Large intestine (tissue), 3 donors: ENCODE results near the gene PLPP7. TPM values are rescaled to one million over a fixed set of nuclear protein-coding genes. Genes with fewer than 3 reads are reported as not detected.
"Not testable (repeated sequence)": the region's sequence is repeated elsewhere in the genome, so short reads cannot be mapped to it uniquely, and the experiment has no call there.

ENCODE experiments used
- DNase-seq, 2 donors: peaks; one replicate each; pipeline versions ENCODE4 v3.0.0 to v3.0.0-alpha.2; 2013
- H3K27ac ChIP-seq: one replicate; pipeline ENCODE4 v1.5.1; 2013; ENCODE audit warnings: low read length
- H3K27me3 ChIP-seq: 2 replicates; pipeline ENCODE4 v1.6.1; 2013; ENCODE audit warnings: low read length; ENCODE audit not compliant: control insufficient read depth, insufficient read depth
- H3K36me3 ChIP-seq: 2 replicates; pipeline ENCODE4 v1.6.1; 2013; ENCODE audit warnings: low read length; ENCODE audit not compliant: control insufficient read depth, insufficient read depth
- H3K4me1 ChIP-seq: one replicate; pipeline ENCODE4 v1.6.1; 2013; ENCODE audit warnings: low read length; ENCODE audit not compliant: control insufficient read depth, insufficient read depth
- H3K4me3 ChIP-seq: one replicate; pipeline ENCODE4 v1.5.1; 2013; ENCODE audit warnings: low read length
- H3K9me3 ChIP-seq: one replicate; pipeline ENCODE4 v1.6.1; 2013; ENCODE audit warnings: mild to moderate bottlenecking, low read depth, low read length, moderate library complexity; ENCODE audit not compliant: control insufficient read depth
- WGBS: methylation state at CpG from one replicate; pipeline ENCODE4 v1.1.5; 2013; ENCODE audit warnings: low lambda C conversion rate; ENCODE audit not compliant: insufficient coverage; 5-methylcytosine and 5-hydroxymethylcytosine counted together
- polyA plus RNA-seq: library from polyadenylated mRNA; unstranded; fragments of 120-200 nt; gene quantifications from one replicate; pipeline ENCODE4 v1.2.1, GENCODE V29; 2013

Gene PLPP7
- polyA plus RNA-seq, 1 donor, result 1.1 TPM

DNA sequence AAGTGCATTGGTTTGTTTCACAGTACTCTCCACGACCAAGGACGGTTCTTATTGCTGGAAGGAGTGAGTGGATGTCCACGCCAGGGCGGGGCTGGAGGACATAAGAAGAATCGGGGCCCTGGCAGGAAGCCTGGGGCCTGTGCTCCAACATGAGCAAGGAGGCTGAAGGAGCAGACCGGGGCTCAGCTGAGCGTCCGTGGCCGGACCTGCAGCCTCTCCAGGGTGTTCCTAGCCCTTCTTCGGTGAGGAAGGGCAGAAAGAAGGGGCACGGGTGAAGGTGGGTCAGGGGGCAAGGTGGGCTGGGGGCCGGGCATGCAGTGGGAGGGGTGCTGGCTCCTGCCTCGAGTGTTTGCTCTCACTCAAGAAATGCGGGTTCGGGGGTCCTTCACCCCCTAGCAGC is 31.3 kb upstream of the PLPP7 start:
- H3K4me1 ChIP-seq, result no peaks in the 10 kb centered on the region
- H3K36me3 ChIP-seq, result no peaks in the 10 kb centered on the region
- H3K4me3 ChIP-seq, result no peak overlapping the region
- no peak for DNase-seq
- no peaks in the 10 kb centered on the region for H3K27me3 ChIP-seq
- no CpG with 5 or more reads among the region's 15 CpGs for WGBS
- H3K9me3 ChIP-seq, result no peaks in the 10 kb centered on the region
- H3K27ac ChIP-seq, result no peak overlapping the region

DNA sequence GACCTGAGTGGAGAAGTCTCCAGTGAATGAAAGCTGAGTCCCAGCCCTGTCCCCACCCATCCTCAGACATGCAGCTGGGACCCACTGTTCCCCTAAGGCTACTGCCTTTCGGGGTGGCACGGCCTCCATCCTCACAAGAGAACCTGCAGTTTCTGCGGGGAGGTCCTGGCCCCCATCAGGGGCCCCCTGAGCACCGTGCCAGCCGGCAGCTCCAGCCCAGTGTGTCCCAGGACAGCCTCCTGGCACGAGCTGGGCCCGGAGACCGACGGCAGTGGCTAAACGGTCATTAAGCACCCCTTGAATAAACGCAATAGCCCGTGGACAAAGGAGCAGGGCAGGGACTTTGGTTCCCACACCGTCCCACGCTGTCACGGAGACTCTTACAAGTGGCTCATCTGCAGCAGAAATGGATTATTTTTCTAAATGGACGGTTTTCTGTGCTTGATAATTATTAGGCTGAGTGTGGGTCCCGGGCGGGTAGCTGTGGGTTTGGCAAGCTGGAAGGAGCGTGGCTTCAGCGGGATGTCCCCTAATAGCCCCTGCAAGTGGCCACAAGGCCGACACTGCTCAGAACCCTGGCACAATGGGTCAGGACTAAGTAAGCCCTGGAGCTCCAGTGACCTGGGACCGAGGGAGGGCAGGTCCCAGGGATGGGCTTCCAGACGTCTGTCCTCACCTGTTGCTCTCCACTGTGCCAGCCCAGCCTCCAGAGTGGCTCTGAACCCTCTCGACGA is 30.7 kb upstream of the PLPP7 start:
- no peak for DNase-seq
- H3K27ac ChIP-seq, result no peak overlapping the region
- no CpG with 5 or more reads among the region's 25 CpGs for WGBS
- H3K36me3 ChIP-seq, result no peaks in the 10 kb centered on the region
- no peaks in the 10 kb centered on the region for H3K4me1 ChIP-seq
- H3K4me3 ChIP-seq, result no peak overlapping the region
- H3K27me3 ChIP-seq, result no peaks in the 10 kb centered on the region
- no peaks in the 10 kb centered on the region for H3K9me3 ChIP-seq

DNA sequence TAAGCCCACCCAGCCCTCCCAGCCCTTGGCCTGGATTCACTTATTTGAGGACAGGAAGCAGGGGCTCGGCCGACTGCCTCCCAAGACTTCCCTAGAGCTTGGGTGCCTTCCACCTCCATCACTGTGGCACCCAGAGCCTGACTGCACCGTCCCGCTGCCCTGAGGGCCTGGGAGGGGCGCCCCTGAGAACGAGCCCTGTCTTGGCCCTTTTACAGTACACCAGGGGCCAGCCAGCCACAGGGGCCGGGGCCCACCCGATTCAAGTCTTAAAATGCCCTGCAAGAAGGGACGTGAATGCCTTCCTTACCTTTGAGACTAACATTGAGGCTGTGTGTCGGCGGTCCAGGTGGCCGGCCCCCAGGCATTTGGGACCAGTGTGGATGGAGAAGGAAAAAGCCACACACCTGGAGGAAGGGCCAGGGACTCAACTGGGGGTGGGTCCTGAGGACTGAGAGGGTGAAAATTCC is 30.1 kb upstream of the PLPP7 start:
- Histone ChIP-seq H3K9me3 (no peaks in the 10 kb centered on the region), H3K27ac (no peak overlapping the region), H3K4me1 (no peaks in the 10 kb centered on the region), H3K27me3 (no peaks in the 10 kb centered on the region), H3K36me3 (no peaks in the 10 kb centered on the region), H3K4me3 (no peak overlapping the region)
- WGBS, result no CpG with 5 or more reads among the region's 12 CpGs
- DNase-seq, result no peak

DNA sequence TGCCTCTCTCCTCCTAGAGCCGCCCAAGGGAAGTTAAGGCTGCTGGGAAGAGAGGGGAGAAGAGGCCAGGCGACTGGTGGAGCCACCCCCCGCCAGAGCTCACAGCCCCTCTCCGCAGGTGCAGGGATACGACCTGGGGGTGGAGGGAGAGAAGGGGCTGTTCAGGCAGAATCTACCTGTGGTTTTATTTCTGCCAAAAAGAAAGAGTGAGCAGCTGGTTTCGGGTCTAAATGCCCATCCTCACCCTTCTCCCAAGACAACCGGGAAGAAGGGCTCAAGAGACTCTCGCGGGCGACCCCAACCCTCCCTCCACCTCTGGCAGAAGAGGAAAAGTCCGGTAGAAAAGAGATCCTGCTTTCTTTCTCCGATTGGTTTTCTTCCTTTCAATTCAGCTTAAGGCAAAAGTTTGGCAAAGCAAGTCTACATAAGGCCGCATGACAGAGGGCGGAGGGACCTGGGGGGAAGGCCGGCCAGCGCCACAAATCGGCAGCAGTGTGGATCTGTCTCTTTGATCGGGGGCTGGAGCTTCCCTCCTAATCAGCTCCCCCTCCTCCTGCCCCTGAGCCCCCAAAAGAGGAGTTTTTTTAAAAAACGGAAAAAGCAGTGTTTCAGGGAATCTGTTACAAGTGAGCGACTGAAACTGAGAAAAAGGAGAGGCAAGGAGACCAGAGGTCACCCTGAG is 29.5 kb upstream of the PLPP7 start:
- Histone ChIP-seq H3K27me3 (no peaks in the 10 kb centered on the region), H3K36me3 (no peaks in the 10 kb centered on the region), H3K9me3 (no peaks in the 10 kb centered on the region), H3K4me3 (no peak overlapping the region), H3K4me1 (no peaks in the 10 kb centered on the region), H3K27ac (no peak overlapping the region)
- no CpG with 5 or more reads among the region's 20 CpGs for WGBS
- no peak for DNase-seq

DNA sequence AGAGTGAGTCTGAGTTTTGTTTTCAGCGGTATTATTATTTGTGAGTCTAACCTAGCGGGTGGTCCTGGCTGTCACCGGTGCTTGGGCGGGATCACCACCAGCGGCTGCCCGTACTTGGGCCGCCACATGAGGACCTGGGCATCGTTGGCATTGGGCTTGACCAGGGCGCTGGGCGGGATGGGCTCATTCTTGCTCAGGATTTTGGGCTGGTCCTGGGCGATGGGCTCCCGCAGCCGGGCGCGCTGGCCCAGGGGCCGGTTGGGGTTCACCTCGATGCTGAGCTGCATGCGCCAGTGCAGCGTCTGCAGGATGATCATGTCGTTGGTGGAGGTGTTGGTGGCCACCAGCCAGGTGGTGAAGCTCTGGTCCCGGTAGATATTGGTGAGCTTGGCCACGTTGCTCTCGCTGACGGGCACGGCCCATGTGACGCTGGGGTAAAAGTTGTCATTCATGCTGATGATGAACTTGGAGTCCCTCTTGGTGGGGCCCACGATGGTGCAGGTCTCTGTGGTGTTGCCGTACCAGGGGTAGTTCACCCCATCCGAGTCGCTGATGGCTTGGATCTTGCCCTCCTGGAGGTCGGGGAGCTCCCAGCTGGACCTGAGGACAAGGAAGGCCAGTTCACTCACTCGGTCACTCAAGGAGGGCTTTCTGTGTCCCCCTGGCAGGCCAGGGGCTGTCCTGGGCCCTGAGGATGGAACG is 28.6 kb upstream of the PLPP7 start:
- H3K4me1 ChIP-seq, result no peaks in the 10 kb centered on the region
- H3K4me3 ChIP-seq, result no peak overlapping the region
- no peak for DNase-seq
- no peaks in the 10 kb centered on the region for H3K27me3 ChIP-seq
- no CpG with 5 or more reads among the region's 33 CpGs for WGBS
- H3K27ac ChIP-seq, result no peak overlapping the region
- H3K36me3 ChIP-seq, result no peaks in the 10 kb centered on the region
- no peaks in the 10 kb centered on the region for H3K9me3 ChIP-seq

DNA sequence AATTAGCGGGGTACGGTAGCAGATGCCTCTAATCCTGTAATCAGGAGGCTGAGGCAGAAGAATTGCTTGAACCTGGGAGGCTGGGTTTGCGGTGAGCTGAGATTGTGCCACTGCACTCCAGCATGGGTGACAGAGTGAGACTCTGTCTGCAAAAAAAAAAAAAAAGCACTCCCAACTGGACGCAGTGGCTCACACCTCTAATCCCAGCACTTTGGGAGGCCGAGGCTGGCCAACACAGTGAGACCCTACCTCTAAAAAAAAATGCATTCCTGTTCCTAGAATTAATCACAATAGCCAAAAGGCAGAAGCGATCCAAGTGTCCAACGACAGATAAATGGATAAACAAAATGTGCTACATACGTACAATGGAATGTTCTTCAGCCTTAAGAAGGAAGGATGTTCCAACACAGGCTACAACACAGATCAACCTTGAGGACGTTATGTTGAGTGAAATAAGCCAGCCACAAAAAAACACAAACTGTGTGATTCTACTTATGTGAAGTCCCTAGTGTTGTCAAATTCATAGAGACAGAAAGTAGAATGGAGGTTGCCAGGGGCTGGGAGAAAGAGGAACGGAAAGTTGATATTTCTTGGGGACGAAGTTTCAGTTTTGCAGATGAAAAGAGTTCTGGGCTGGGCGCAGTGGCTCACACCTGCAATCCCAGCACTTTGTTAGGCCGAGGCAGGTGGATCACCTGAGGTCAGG is 27.0 kb upstream of the PLPP7 start:
- no peak overlapping the region for H3K27ac ChIP-seq
- DNase-seq, result no peak
- H3K4me1 ChIP-seq, result no peaks in the 10 kb centered on the region

DNA sequence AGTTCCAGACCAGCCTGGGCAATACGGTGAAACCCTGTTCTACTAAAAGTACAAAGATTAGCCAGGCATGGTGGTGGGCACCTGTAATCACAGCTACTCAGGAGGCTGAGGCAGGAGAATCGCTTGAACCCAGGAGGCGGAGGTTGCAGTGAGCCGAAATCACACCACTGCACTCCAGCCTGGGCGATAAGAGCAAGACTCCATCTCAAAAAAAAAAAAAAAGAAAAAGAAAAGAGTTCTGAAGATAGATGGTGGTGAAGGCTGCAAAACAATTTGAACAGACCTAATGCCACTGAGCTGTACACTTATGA is 26.5 kb upstream of the PLPP7 start:
- not testable (repeated sequence) for H3K4me1 ChIP-seq, H3K9me3 ChIP-seq, DNase-seq, H3K36me3 ChIP-seq, H3K4me3 ChIP-seq, H3K27me3 ChIP-seq, H3K27ac ChIP-seq
- WGBS, result no CpG with 5 or more reads among the region's 5 CpGs

More for the DNA sequence above, 27.0 kb upstream of the PLPP7 start:
- WGBS, result 83% methylated on average over 2 of the region's 13 CpGs
- Histone ChIP-seq H3K9me3 (no peaks in the 10 kb centered on the region), H3K36me3 (no peaks in the 10 kb centered on the region), H3K27me3 (no peaks in the 10 kb centered on the region), H3K4me3 (no peak overlapping the region)

DNA sequence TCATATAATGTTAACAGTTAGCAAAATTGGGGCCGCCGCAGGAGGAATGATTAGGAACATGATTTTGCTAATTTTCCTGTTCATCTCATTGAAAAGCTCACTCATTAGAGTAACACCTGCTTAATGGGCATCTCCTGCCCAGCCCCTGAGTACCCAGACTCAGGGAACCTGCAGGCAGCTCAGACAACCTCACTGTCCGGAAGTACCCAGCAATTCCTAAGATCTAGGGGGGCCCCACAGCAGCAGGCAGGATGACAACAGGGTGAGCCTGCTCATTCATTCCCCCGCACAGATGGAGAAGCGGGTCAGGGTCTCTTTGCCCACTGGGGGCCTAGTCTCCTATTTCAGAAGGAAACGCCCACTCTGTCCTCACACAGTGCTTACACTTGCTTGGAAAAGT is 25.8 kb upstream of the PLPP7 start:
- no peaks in the 10 kb centered on the region for H3K4me1 ChIP-seq
- no peaks in the 10 kb centered on the region for H3K36me3 ChIP-seq
- no peak overlapping the region for H3K4me3 ChIP-seq
- no CpG with 5 or more reads among the region's 6 CpGs for WGBS
- no peak overlapping the region for H3K27ac ChIP-seq
- no peak for DNase-seq
- no peaks in the 10 kb centered on the region for H3K27me3 ChIP-seq
- no peaks in the 10 kb centered on the region for H3K9me3 ChIP-seq

DNA sequence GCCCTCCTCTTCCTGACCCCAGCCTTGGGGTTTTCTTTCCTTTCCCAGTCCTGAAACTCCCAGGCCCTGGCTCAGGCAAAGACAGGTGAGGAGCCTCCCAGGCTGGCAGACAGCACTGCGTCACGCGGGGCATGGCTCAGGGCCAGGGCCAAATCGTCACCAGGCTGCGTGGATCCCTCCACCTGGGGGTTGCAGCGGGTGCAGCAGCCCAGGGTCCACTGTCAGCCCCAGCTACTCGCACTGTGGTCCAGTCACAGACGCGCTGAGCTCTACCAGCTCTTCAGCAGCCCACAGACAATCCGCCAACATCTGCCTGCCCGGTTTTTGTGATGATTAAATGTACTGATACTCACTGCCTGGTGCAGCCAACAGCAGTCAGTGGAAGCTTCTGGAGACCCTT is 25.3 kb upstream of the PLPP7 start:
- Histone ChIP-seq H3K36me3 (no peaks in the 10 kb centered on the region), H3K9me3 (no peaks in the 10 kb centered on the region), H3K4me3 (no peak overlapping the region), H3K27me3 (no peaks in the 10 kb centered on the region), H3K4me1 (no peaks in the 10 kb centered on the region), H3K27ac (no peak overlapping the region)
- no peak for DNase-seq
- WGBS, result no CpG with 5 or more reads among the region's 11 CpGs
